GM12873 (cell line): ENCODE measurements around the gene TANGO2.

Experiments
- TF ChIP-seq, protein P1 (sequence below): IDR thresholded peaks from 2 replicates; pipeline ENCODE4 v1.5.1; 2012; ENCODE audit warnings: low read depth, mild to moderate bottlenecking, moderate library complexity, low read length, control low read depth; ENCODE audit not compliant: insufficient read depth; ENCODE audit errors: missing control alignments

Gene TANGO2

DNA sequence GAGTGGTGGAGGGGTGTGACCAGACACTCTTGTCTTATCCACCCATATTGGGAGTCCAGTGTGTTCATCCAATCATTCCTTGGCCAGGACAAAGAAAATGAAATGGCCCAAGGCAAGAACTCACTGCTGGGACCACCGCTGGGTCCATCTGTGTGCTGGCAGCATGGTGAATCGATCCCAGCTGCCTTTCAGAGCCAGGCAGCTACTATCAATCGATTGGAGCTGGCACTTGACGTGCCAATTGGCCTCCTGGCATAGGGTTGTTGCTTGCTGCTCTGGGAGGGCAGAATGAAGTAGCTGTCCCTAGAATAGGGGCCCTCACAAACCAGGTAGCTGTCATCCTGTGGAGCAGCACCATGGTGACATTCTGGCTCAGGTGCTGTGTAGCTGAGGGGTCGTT lies 2.9 kb upstream of the TANGO2 start:
- TF ChIP-seq, protein P1, sequence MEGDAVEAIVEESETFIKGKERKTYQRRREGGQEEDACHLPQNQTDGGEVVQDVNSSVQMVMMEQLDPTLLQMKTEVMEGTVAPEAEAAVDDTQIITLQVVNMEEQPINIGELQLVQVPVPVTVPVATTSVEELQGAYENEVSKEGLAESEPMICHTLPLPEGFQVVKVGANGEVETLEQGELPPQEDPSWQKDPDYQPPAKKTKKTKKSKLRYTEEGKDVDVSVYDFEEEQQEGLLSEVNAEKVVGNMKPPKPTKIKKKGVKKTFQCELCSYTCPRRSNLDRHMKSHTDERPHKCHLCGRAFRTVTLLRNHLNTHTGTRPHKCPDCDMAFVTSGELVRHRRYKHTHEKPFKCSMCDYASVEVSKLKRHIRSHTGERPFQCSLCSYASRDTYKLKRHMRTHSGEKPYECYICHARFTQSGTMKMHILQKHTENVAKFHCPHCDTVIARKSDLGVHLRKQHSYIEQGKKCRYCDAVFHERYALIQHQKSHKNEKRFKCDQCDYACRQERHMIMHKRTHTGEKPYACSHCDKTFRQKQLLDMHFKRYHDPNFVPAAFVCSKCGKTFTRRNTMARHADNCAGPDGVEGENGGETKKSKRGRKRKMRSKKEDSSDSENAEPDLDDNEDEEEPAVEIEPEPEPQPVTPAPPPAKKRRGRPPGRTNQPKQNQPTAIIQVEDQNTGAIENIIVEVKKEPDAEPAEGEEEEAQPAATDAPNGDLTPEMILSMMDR, result no peak

GRCh38 chr22:20019661-20020532 lies 1.0 kb upstream of the TANGO2 start:
- TF ChIP-seq, protein P1, result no peak

- TF ChIP-seq, protein P1, result no peak
Observed at GRCh38 chr22:20021196-20022181, 579 bp downstream of the TANGO2 start.

GRCh38 chr22:20022231-20022977 lies 1.5 kb downstream of the TANGO2 start:
- TF ChIP-seq, protein P1, result no peak

DNA sequence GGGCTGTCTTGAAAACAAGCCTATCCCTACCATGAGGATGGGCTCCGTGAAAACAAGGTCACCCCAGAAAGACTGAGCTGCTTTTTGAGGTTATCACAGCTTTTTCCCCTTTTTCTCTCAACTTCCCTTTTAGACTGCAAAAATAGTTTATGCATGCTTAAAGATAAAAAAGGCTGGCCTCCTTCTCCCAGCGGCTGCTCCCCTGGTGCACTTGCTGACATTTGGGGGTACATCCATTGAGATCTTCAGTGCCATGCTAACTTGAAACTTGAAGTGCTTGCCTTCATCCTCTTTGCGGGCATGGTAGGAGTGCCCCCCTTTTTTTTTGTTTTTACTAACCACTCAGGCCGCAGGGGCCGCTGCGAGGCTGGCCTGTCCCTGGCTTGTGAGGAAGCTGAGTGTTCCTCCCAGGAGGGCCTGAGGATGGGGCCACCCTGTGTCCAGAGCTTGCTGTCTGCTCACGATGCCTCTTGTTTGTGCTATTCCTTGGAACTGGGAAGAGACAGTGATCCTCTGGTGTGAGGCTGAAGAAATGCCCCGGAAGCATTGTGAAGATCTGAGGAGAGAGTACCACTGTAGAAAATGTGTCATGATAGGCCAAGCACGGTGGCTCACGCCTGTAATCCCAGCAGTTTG lies 2.2 kb downstream of the TANGO2 start:
- TF ChIP-seq, protein P1, result no peak

- TF ChIP-seq, protein P1, result no peak
Observed at GRCh38 chr22:20024225-20024624, 3.3 kb downstream of the TANGO2 start.
